ENCODE measurements around the gene ZEB1. TPM values are rescaled to one million over a fixed set of nuclear protein-coding genes. Genes with fewer than 3 reads are reported as not detected.

Gene ZEB1
- total RNA-seq, 2 experiments from 2014 or later, result 50.4 to 51.6 TPM

DNA sequence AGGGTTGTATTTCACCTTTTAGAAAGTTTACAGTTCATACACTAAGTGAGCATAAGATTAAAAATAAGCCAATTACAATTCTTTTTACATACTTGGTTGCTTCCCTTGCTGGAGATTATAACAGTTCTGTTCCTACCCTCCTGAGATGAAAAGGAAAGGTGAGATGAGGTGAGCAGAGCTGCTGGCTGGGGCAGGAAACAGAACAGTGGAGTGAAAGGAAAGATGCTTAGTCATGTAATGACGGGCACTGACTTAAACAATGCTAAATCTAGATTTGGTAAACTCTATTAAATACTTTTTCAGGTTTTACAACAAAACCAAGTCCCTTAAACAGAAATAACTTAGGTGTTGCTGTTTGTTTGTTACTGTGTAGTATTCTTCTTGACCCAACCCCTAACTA, 19.9 kb upstream of the ZEB1 start:
- peaks cover 5% of the 10 kb centered on the region for H3K4me1 Mint-ChIP-seq
- H3K27me3 Mint-ChIP-seq, result no peaks in the 10 kb centered on the region
- CTCF ChIA-PET, result interaction anchor here (0.7 kb wide), 1 partner anchor 43 kb away, joined by 3 read pairs; no protein-coding TSS in a partner anchor
- no peaks in the 10 kb centered on the region for H3K9me3 Mint-ChIP-seq
- no peaks in the 10 kb centered on the region for H3K36me3 Mint-ChIP-seq (ENCODE audit: low read depth)
- no peak overlapping the region for H3K4me3 Mint-ChIP-seq
- no peak for DNase-seq
- POLR2A ChIA-PET, result interaction anchor here (1.7 kb wide), 1 partner anchor 19 kb away, joined by 5 read pairs; the partner anchor contains the start of gene ZEB1
- no peak overlapping the region for H3K27ac Mint-ChIP-seq

DNA sequence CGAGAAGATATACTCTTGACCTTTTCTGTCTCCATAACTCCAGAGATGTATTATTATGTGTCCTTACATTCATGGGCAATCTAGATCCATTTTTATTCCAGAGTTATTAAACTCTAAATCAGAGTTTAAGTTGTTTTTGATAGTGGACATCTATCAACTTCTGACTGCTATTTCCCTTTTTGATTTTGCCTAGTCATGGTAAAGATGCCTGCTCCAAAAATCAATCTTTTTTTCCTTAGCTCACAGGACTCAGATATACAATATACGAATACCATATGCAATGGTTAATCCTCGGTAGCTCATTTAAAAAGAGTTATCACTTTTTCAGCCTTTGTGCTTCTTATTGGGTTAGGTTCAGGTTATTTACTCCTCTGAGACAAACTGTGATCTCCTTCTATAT, 15.8 kb upstream of the ZEB1 start:
- Mint-ChIP-seq H3K4me1 (peaks cover 7% of the 10 kb centered on the region), H3K27ac (no peak overlapping the region), H3K4me3 (no peak overlapping the region), H3K27me3 (peaks cover 4% of the 10 kb centered on the region), H3K9me3 (no peaks in the 10 kb centered on the region), H3K36me3 (ENCODE audit: low read depth) (peaks cover 5% of the 10 kb centered on the region)
- no peak for DNase-seq
- ChIA-PET POLR2A (no interaction called here), CTCF (no interaction called here)

DNA sequence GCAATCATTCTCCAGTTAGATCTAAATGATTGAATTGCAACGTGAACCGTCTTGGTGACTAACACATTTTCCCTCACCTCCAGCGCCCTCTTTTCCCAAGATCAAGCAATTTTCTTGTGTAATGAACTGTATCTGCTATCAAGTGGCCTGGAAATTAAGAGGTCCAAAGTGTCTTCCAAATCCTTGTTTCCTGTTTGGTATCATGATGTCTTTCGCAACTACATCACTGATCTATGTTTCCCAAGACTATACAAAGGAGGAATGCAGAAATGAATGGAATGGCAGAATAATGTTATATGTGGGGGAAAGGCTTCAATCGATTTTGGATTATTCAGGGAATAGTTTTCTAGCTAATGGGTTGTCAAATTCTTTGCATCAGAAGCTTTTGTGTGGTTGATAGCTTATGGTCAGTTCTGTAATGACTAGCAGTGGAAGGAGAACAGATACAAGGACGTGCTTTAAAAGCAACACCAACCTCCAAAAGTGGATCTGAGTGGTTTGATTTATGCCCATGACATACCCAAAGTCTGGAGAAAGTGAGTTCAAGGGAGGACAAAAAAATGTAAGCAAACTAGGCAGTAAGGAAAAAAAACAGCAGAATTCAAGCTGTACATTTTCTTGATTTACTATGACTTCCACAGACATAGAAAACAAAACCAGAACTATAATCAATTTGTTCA, 14.6 kb upstream of the ZEB1 start:
- peaks cover 4% of the 10 kb centered on the region for H3K4me1 Mint-ChIP-seq
- peaks cover 4% of the 10 kb centered on the region for H3K27me3 Mint-ChIP-seq
- no peak for DNase-seq
- CTCF ChIA-PET, result no interaction called here
- no peaks in the 10 kb centered on the region for H3K9me3 Mint-ChIP-seq
- no peak overlapping the region for H3K4me3 Mint-ChIP-seq
- no peak overlapping the region for H3K27ac Mint-ChIP-seq
- POLR2A ChIA-PET, result no interaction called here
- peaks cover 9% of the 10 kb centered on the region for H3K36me3 Mint-ChIP-seq (ENCODE audit: low read depth)

DNA sequence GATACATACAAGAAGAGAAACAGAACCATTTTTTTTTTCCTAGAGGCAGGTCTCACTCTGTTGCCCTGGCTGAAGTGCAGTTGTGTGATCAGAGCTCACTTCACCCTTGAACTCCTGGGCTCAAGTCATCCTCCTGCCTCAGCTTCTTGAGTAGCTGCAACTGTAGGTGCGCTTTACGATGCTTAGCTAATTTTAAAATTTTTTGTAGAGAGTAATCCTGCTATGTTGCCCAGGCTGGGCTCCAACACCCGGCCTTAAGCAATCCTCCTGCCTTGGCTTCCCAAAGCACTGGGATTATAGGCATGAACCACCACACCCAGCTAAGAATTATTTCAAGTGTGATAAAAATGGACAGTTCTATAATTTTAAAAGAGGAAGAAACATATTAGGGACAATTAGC, 5.6 kb upstream of the ZEB1 start:
- ChIA-PET POLR2A (interaction anchor here (0.9 kb wide), 1 partner anchor 28 kb away, joined by 3 read pairs; no protein-coding TSS in a partner anchor), CTCF (no interaction called here)
- Mint-ChIP-seq H3K27ac (no peak overlapping the region), H3K4me3 (no peak overlapping the region), H3K27me3 (no peaks in the 10 kb centered on the region), H3K4me1 (peaks cover 29% of the 10 kb centered on the region), H3K9me3 (no peaks in the 10 kb centered on the region), H3K36me3 (ENCODE audit: low read depth) (peaks cover 29% of the 10 kb centered on the region)
- no peak for DNase-seq

DNA sequence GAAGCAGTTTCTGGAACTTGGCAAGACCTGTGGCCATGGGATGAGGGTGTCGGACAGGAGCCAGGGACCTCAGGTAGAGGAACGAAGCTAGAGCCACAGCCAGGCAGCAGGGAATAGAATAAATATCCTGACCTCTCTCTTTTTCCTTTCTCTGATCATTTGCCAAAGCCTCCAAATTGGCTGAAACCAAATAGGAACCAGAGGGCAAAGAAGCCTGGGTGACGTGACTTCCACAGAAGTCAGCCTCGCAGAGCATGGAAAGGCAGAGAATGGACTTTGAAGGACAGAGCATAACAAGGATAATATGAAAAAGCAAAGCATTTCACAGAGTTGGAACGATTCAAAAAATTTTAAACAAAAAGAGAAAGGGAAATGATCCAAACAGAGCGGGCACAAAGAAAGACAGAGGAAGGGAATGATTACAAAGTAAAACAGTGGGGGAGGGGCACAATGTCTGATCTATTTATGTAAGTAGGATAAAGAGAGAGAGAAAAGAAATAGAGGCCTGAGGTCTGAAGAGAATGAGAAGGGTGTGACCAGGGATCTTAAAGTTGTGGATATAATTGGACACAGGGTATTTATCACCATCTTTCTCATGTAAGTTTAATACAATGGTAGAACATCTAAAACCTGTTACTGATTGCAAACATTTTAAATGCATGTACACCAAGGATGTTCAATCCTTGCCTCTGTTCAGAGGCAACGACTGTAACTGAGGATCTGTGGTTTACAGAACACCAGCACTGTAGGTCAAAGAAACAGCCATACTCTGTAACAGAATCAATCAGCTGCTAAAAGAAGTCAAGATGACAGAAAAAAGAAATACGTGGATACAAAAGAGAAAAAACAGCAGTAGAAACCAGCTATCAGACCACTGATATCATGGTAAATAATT, 4.5 kb upstream of the ZEB1 start:
- Mint-ChIP-seq H3K9me3 (no peaks in the 10 kb centered on the region), H3K4me1 (peaks cover 26% of the 10 kb centered on the region), H3K27ac (no peak overlapping the region), H3K36me3 (ENCODE audit: low read depth) (peaks cover 24% of the 10 kb centered on the region), H3K27me3 (no peaks in the 10 kb centered on the region), H3K4me3 (no peak overlapping the region)
- POLR2A ChIA-PET, result no interaction called here
- CTCF ChIA-PET, result no interaction called here
- no peak for DNase-seq

DNA sequence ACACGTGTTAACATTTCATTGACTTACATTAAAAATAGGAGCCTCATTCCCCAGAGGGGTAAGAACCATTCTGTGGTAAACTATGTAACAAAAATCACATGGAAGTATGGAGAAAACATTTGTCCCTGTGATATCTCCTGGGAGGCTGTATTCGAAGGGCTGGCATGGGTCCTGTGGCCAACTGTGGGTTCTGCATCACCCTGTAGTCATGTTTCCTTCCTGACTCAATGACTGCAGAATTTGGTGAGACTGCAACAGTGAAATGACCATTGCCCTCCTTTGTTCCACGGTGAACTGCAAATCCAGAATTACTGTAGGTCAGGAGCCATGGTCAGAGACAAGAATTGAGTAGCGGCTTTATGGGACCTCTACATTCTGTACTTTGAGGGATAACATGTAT, 3.6 kb upstream of the ZEB1 start:
- Mint-ChIP-seq H3K9me3 (no peaks in the 10 kb centered on the region), H3K27ac (no peak overlapping the region), H3K36me3 (ENCODE audit: low read depth) (peaks cover 28% of the 10 kb centered on the region), H3K4me1 (peaks cover 26% of the 10 kb centered on the region), H3K4me3 (no peak overlapping the region), H3K27me3 (no peaks in the 10 kb centered on the region)
- POLR2A ChIA-PET, result no interaction called here
- DNase-seq, result no peak
- CTCF ChIA-PET, result no interaction called here

DNA sequence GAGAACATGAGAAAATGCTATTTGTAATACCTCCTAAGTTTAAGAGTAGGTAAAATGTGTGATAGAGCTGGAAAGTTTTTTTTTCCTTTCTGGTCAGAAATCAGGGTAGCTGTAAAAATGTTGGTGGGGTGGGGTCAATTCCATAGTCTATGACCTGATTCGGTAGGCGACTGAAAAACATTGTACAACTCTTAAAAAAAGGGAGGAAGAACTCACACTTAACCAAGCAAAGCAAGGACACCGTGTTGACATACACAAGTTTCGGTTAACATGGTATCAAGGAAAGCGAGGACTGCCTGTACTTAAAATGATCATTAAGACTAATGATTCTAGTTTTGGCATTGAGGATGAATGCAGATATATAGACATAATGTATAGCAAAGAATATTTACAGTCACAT, 1.8 kb upstream of the ZEB1 start:
- DNase-seq, result no peak
- Mint-ChIP-seq H3K27me3 (no peaks in the 10 kb centered on the region), H3K4me3 (peak overlapping the region; percentile 38), H3K27ac (peak overlapping the region; percentile 32), H3K36me3 (ENCODE audit: low read depth) (peaks cover 35% of the 10 kb centered on the region), H3K9me3 (no peaks in the 10 kb centered on the region), H3K4me1 (peaks cover 37% of the 10 kb centered on the region)
- CTCF ChIA-PET, result interaction anchor here (1.4 to 2.2 kb wide), 2 partner anchors 286 to 533 kb away, joined by 5 to 6 read pairs; partner anchors contain the start of gene ZNF438
- POLR2A ChIA-PET, result interaction anchor here (1.1 to 2.6 kb wide), 8 partner anchors 17 to 612 kb away, joined by 3 to 17 read pairs (median 8); partner anchors contain the start of gene ZNF438

DNA sequence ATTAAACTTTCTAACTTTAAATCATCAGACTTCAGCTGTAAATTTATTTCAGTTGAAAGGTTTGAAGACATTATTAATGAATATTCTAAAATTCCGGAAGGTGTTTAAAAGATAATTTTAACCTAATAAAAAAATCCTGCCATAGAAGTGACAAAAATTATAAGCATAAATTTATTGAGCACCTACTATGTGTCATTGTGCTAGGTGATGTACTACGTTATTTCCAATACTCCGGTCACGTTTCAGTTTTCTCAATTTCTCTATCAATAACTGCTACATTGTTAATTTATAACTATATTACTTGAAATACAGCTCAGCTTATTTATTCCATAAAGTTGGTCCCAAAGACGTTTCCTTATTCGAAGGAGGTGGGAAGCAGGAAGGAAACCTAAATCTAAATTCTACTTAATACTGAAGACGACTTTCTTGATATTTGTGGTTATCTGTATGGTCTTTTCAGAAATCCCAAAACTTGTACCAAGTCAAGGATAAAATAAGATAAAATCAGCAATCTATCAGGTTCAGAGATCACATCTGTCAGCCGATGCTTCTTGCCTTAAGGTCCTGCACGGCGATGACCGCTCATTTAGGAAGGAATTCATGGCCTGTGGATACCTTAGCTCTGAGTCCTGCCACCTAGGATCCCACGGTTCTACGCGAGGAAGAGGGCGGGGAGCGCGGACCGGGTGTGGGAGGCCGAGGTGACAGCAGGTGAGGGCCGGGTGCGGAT, 1.2 kb upstream of the ZEB1 start:
- Mint-ChIP-seq H3K9me3 (no peaks in the 10 kb centered on the region), H3K4me3 (peak overlapping the region; percentile 93), H3K27me3 (no peaks in the 10 kb centered on the region), H3K4me1 (peaks cover 43% of the 10 kb centered on the region), H3K27ac (peak overlapping the region; percentile 97), H3K36me3 (ENCODE audit: low read depth) (peaks cover 35% of the 10 kb centered on the region)
- ChIA-PET CTCF (interaction anchor here (1.1 to 2.2 kb wide), 3 partner anchors 286 to 630 kb away, joined by 4 to 6 read pairs (median 5); partner anchors contain the start of gene ZNF438), POLR2A (interaction anchor here (0.8 to 2.6 kb wide), 21 partner anchors 12 to 881 kb away, joined by 3 to 17 read pairs (median 4); partner anchors contain the start of gene ZNF438)
- DNase-seq, result peak; percentile 81

DNA sequence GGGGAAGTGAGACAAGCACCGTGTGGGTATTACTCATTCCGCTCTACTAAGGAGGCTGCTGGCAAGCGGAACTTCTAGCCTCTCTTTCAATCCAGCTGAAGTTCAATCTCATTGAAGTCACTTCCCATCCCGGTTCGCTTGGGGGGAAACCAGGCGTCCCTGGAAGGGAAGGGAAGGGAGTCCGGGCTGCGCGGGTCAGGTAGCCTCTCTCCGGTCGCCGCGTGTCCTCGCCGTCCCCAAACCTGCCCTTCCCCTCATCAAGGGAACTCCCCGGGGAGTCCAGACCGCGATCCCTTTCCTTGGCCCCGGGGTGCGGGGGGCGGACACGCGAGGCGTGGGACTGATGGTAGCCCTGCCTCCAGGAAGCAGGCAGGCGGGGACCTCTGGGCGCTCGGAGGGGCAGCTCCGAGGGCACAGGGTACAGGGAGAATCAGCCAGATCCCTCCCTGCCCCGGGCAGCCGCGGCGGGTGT, 598 bp upstream of the ZEB1 start:
- peak overlapping the region; percentile 93 for H3K4me3 Mint-ChIP-seq
- POLR2A ChIA-PET, result interaction anchor here (0.8 to 2.6 kb wide), 21 partner anchors 13 to 881 kb away, joined by 3 to 17 read pairs (median 4); partner anchors contain the start of gene ZNF438
- peaks cover 47% of the 10 kb centered on the region for H3K4me1 Mint-ChIP-seq
- H3K9me3 Mint-ChIP-seq, result no peaks in the 10 kb centered on the region
- no peaks in the 10 kb centered on the region for H3K27me3 Mint-ChIP-seq
- no peak for DNase-seq
- peak overlapping the region; percentile 97 for H3K27ac Mint-ChIP-seq
- H3K36me3 Mint-ChIP-seq (ENCODE audit: low read depth), result peaks cover 35% of the 10 kb centered on the region
- CTCF ChIA-PET, result interaction anchor here (1.1 to 2.2 kb wide), 3 partner anchors 287 to 631 kb away, joined by 4 to 6 read pairs (median 5); partner anchors contain the start of gene ZNF438

DNA sequence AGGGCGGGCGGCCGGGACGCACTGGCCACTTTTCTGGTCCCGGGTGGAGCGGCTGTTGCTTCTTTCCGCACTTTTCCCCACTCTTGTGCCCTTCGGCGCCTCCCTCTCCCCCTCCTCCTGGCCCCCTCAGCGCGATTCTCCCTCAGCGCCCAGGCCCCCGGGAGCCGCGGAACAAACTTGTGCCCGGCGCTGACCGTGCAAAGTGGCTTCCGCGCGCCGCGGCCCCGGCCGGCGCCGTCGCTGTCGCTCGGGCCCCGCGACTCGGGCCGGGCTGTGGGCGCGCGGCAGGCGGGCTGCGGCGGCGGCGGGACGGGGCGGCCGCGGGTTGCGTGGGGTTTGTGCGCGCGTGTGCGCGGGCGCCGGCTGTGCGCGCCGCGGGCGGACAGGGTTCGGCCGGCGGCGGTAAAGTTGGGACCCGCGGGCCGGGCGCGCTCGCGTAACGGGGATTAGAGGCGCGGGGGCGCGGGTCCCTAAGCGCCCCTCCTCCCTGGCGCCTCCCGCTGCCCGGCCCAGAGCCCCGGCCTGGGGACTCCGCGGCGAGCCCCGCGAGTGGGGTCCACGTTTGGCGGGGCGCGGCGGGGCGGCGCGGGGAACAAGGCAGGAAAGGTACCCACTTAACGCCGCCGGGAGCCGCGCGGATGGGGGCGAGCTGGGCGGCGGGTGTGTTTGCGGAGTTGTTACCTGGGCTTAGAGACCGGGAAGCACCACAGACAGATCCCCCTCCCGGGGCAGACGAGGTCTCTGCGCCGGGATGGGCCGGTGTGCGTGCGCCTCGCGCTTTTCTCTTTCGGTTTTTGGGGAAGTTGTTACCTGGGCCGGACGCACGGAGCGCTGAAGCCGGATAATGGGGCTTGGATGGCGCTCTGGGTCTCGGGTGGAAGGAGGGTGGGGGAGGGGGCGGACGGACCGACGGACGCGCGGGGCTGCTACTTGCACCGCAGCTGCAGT, 860 bp downstream of the ZEB1 start:
- ChIA-PET POLR2A (interaction anchor here (0.6 to 2.6 kb wide), 2 partner anchors 288 to 535 kb away, joined by 3 to 13 read pairs; partner anchors contain the start of gene ZNF438), CTCF (no interaction called here)

DNA sequence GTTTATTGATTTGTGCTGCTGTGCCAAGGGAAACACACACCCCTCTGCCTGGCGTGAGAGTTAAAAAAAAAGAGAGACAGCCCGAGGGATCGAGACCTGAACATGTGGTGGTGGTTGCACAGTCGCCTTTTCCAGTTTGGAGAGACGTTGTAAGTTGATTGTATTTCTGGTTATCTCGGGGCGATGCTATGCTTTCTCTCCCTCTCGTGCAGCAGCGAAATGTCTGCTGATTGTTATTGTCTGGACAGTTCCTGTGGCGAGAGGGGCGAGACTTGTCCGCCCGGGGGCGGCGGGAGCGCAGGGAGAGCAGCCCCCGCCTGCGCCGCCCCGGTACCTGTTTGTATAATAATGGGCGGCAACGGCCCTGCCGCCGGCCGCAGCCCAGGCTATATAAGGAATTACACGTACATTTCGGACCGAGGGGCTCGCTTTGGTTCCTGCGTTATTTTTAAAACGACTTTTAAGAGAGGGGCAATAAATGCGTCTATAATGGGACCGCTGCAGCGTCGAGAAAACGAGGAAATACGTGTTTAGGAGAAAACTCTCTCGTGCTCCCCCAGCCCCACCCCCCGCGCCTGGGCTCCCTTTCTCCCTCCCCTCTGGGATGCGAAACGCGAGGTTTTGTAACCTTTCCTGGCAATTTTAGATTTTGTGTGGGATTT, 1.7 kb downstream of the ZEB1 start:
- peak; percentile 34 for DNase-seq
- POLR2A ChIA-PET, result interaction anchor here (0.9 to 1.0 kb wide), 3 partner anchors 289 to 615 kb away, joined by 3 to 5 read pairs (median 3); partner anchors contain the start of gene ZNF438
- H3K4me3 Mint-ChIP-seq, result peak overlapping the region; percentile 88
- no peaks in the 10 kb centered on the region for H3K27me3 Mint-ChIP-seq
- peak overlapping the region; percentile 96 for H3K27ac Mint-ChIP-seq
- CTCF ChIA-PET, result interaction anchor here (0.9 kb wide), 1 partner anchor 63 kb away, joined by 3 read pairs; no protein-coding TSS in a partner anchor
- peaks cover 24% of the 10 kb centered on the region for H3K36me3 Mint-ChIP-seq (ENCODE audit: low read depth)
- no peaks in the 10 kb centered on the region for H3K9me3 Mint-ChIP-seq
- H3K4me1 Mint-ChIP-seq, result peaks cover 46% of the 10 kb centered on the region

More for the DNA sequence above, 860 bp downstream of the ZEB1 start:
- no peaks in the 10 kb centered on the region for H3K9me3 Mint-ChIP-seq
- H3K36me3 Mint-ChIP-seq (ENCODE audit: low read depth), result peaks cover 30% of the 10 kb centered on the region
- H3K27ac Mint-ChIP-seq, result peak overlapping the region; percentile 97
- peak; percentile 61 for DNase-seq
- peaks cover 51% of the 10 kb centered on the region for H3K4me1 Mint-ChIP-seq
- peak overlapping the region; percentile 93 for H3K4me3 Mint-ChIP-seq
- no peaks in the 10 kb centered on the region for H3K27me3 Mint-ChIP-seq

All from activated CD4-positive, alpha-beta memory T cell treated with anti-CD3 and anti-CD28 coated beads, Interleukin-2, amount 10 ng/mL, durations not matched to agents 7 days and 5 days (primary cell).